HG03139 (cell line): ENCODE data around the gene PEAK1.
A peak's percentile ranks its signal among the peaks of the same experiment; 100 is the strongest.

Experiments used
- ATAC-seq: cut with Tn5 transposase; IDR thresholded peaks from one replicate; pipeline ENCODE4 v1.9.1; 2021; ENCODE audit not compliant: unreplicated experiment

The PEAK1 gene

GRCh38 chr15:77098572-77098971 lies 321.3 kb downstream of the PEAK1 start:
- ATAC-seq: no peak

GRCh38 chr15:77097921-77098320 lies 322.0 kb downstream of the PEAK1 start:
- no peak for ATAC-seq

GRCh38 chr15:77097248-77097721 lies 322.6 kb downstream of the PEAK1 start:
- ATAC-seq: no peak

GRCh38 chr15:77096541-77096940 lies 323.4 kb downstream of the PEAK1 start:
- no peak for ATAC-seq

DNA sequence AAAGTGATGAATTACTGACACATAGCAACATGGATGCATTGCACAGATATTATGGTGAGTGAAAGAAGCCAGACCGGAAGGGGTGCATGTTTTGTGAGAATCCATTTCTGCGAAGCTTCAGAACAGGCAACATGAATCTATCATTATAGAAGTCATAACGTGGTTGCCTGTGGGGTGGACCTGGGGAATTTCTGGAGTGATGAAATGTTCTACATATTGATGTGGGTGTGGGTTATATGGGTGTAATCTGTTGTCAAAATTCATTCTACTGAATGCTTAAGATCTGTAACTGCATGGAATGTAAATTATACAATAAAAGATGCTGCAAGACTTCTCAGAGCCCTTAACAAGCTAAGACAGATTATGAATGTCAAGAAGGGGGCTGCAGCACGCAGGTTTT lies 323.8 kb downstream of the PEAK1 start:
- no peak for ATAC-seq

GRCh38 chr15:77094397-77095030 lies 325.4 kb downstream of the PEAK1 start:
- no peak for ATAC-seq

- no peak for ATAC-seq
These were observed 326.5 kb downstream of the PEAK1 start for GRCh38 chr15:77093436-77093835.

GRCh38 chr15:77091097-77091496 lies 328.8 kb downstream of the PEAK1 start:
- ATAC-seq: no peak

GRCh38 chr15:77087213-77087612 lies 332.7 kb downstream of the PEAK1 start:
- no peak for ATAC-seq

DNA sequence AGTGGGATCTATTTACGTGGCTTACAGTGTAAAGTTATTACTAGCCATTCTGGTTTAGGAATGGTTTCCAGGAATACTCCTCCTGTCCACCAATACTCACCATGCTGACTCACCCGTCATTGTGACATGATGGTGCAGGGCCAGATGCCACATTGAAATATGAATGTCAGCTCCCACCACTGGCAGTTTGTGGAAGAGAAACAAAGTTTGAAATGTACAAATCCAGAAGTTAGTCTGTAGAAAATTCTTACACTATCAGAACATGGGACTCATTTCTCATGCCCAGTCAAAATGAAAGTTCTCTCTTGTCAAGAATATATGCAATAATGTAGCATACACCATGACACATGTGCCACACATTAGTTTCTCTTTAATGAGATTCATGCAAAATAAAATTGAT lies 334.6 kb downstream of the PEAK1 start:
- ATAC-seq: no peak

GRCh38 chr15:77084436-77084835 lies 335.5 kb downstream of the PEAK1 start:
- no peak for ATAC-seq

- ATAC-seq: peak; percentile 58
These were observed 336.3 kb downstream of the PEAK1 start for GRCh38 chr15:77083381-77084160.

GRCh38 chr15:77081971-77082370 lies 337.9 kb downstream of the PEAK1 start:
- no peak for ATAC-seq

DNA sequence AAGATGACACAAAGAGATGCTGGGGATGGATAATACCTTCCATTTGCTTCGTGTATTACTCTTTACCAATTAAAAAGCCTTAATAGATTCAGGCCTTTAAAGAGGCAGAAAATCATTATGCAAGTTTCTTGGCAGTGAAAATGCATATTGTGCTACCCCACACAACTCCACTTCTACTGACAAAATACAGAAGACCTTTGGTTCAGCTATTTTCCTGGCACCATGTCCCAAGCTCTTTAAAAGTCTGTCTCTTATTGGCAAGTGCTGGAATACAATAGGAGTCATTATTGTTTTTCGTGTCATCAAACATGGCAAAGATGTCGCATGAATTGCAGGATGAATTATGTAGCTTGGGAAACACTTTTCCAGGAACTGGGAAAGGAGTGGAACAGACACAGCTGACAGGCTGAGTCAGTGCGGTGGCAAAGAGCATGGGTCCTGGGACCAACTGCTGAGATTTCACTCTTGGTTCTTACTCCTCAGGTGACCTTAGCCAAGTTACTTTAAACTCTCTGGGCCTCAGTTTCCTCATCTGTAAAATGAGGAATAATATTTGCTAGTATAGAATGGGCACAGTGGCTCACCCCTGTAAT lies 343.5 kb downstream of the PEAK1 start:
- ATAC-seq: no peak

- ATAC-seq: no peak
These were observed 344.4 kb downstream of the PEAK1 start for GRCh38 chr15:77075528-77075927.

DNA sequence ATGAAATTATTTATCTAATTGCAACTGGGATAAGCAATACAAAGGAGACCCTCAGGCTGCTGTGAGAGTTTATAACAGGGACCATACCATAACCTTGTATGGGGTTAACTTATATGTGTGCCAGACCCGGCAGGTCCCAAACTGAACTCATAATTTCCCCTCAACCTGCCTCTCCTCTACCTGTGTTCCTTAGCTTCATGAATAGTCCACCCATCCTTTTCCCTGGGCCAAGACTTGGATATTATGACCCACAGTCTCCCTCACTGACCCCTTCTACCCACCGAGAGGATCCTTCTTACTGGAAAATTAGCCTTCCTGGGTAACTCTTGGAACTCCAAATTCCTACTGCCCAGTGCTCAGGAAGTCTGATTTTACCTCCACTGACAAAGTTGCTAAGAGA lies 345.6 kb downstream of the PEAK1 start:
- ATAC-seq: no peak

GRCh38 chr15:77071305-77072223 lies 348.3 kb downstream of the PEAK1 start:
- no peak for ATAC-seq

DNA sequence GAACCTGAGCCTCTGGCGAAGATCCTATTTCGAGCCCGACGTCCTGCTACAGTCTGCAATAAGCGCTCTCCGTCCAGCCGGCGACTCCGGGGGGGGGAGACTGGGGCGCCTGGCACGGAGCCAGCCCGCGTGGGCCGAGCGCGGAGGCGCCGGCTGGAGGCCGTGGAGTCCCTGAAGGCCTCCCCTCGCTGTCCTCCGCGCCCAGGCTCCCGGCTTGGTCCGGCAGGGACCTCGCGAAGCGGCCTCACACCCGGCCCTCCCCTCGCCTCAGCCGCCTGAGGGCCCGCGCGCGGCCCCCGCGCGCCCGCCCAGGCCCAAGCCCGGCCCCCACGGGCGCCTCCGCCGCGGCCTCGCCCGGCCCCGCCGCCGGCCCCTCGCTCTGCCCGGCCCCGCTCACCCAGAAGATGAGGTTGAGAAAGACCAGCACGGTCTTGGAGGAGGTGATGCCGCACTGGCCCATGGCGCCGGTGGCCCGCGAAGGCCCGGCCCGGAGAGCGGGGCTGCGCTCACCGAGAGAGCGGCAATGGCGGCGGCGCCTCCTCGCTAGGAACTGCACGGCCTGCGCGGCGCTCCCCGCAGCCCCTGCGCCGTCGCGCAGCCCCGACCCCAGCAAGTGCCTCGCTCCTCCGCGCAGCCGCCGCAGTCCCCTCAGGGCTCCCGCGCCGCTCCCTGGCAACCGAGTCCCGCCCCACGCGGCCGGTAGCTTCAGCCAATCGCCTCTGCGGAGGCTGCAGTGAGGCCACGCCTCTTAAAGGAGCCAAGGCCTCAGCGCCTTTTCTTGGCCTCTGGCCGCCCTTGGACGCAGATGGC lies 349.2 kb downstream of the PEAK1 start, which contains the start of gene TSPAN3:
Gene TSPAN3, minus strand, starts transcription at position 615 of the 810 bp plus-strand sequence. Its CDS starts 155 bp downstream, at position 460.
- ATAC-seq: peak; percentile 93

GRCh38 chr15:77070180-77070494 lies 349.8 kb downstream of the PEAK1 start:
- no peak for ATAC-seq

DNA sequence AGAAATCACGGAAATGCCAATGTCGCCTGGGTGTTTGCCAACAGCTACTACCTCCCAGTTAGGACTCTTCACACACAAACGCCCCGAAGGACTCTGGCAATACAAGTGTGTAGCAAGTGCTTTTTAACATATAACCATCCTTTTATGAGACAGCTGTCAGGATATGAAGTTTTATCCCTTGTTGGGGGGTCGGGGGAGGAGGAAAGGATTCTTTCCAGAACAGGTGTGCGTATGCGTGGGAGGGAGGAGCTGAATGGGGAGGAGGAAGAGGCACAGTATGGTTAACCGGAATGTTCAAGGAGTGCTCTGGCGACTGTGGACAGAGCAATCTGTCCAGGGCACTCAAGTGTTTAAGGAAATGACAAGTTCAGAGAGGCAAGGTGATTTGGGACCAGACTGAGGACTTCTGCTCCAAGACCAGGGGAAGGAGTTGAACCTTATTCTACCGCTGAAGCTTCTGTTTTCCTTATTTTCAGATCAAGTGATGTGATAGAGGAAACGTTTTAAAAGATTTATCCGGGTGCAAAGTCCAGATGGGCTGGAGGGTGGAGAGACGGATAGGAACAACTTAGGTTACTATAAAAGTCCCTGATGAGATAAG lies 350.3 kb downstream of the PEAK1 start:
- ATAC-seq: no peak
